Measurements from ENCODE around the gene ELP2. TPM values are rescaled to one million over a fixed set of nuclear protein-coding genes. Genes with fewer than 3 reads are reported as not detected.

ELP2 gene
- total RNA-seq, 3 donors from 2014 or later (not counting 1 experiment from before 2014, with no cell fraction given) = 119 to 135 (median 129) TPM

GRCh38 chr18:36169938-36170337 is 40.2 kb downstream of the ELP2 start:
- H3K27me3 ChIP-seq (ENCODE audit: control insufficient read depth, insufficient read depth, low read length) = no peaks in the 10 kb centered on the region
- Mint-ChIP-seq H3K27me3 (ENCODE audit: low read depth in 2 of 2) (no peaks in the 10 kb centered on the region), H3K9me3 (no peaks in the 10 kb centered on the region), H3K36me3 (no peaks in the 10 kb centered on the region), H3K4me3 (no peak overlapping the region), H3K27ac (no peak overlapping the region), H3K4me1 (no peaks in the 10 kb centered on the region)
- H3K9me3 ChIP-seq (ENCODE audit: control insufficient read depth, insufficient read depth, low read length) = no peaks in the 10 kb centered on the region
- H3K36me3 ChIP-seq (ENCODE audit: control insufficient read depth, insufficient read depth, low read length) = peaks cover 74% of the 10 kb centered on the region
- H3K4me3 ChIP-seq (ENCODE audit: low read length) = no peak overlapping the region
- no peak for TF ChIP-seq CTCF (IDR thresholded peaks at IDR 0.05)
- ATAC-seq (no peak), DNase-seq (no peak)
- H3K4me1 ChIP-seq (ENCODE audit: control insufficient read depth, insufficient read depth, low read length) = no peaks in the 10 kb centered on the region
- H3K27ac ChIP-seq (ENCODE audit: low read length) = no peak overlapping the region
- 92% methylated on average over 5 of the region's 5 CpGs for WGBS (ENCODE audit: insufficient coverage)
- intact Hi-C loops (cut with micrococcal nuclease) = no loop called here

- H3K4me1 Mint-ChIP-seq = peaks cover 0 to 10% of the 10 kb centered on the region in 2 donors
Measured at GRCh38 chr18:36175481-36175880, 45.8 kb downstream of the ELP2 start.

GRCh38 chr18:36176177-36176584 is 46.5 kb downstream of the ELP2 start:
- peaks cover 58% of the 10 kb centered on the region for H3K36me3 ChIP-seq (ENCODE audit: control insufficient read depth, insufficient read depth, low read length)

More at GRCh38 chr18:36175481-36175880, 45.8 kb downstream of the ELP2 start:
- ATAC-seq (no peak), DNase-seq (no peak)
- H3K27me3 Mint-ChIP-seq (ENCODE audit: low read depth in 2 of 2) = no peaks in the 10 kb centered on the region
- 78% methylated on average over 1 of the region's 1 CpG for WGBS (ENCODE audit: insufficient coverage)
- Histone ChIP-seq H3K4me3 (ENCODE audit: low read length) (no peak overlapping the region), H3K4me1 (ENCODE audit: control insufficient read depth, insufficient read depth, low read length) (no peaks in the 10 kb centered on the region), H3K9me3 (ENCODE audit: control insufficient read depth, insufficient read depth, low read length) (no peaks in the 10 kb centered on the region), H3K27me3 (ENCODE audit: control insufficient read depth, insufficient read depth, low read length) (no peaks in the 10 kb centered on the region), H3K36me3 (ENCODE audit: control insufficient read depth, insufficient read depth, low read length) (peaks cover 65% of the 10 kb centered on the region), H3K27ac (ENCODE audit: low read length) (no peak overlapping the region)
- H3K9me3 Mint-ChIP-seq = no peaks in the 10 kb centered on the region
- H3K36me3 Mint-ChIP-seq = peaks cover 5% of the 10 kb centered on the region
- peak overlapping the region in 1 of 2 donors; percentile 1 for H3K27ac Mint-ChIP-seq
- intact Hi-C loops (cut with micrococcal nuclease) = no loop called here
- H3K4me3 Mint-ChIP-seq = no peak overlapping the region
- no peak for TF ChIP-seq CTCF (IDR thresholded peaks at IDR 0.05)

More at GRCh38 chr18:36176177-36176584, 46.5 kb downstream of the ELP2 start:
- Histone ChIP-seq H3K27ac (ENCODE audit: low read length) (no peak overlapping the region), H3K9me3 (ENCODE audit: control insufficient read depth, insufficient read depth, low read length) (no peaks in the 10 kb centered on the region), H3K27me3 (ENCODE audit: control insufficient read depth, insufficient read depth, low read length) (no peaks in the 10 kb centered on the region), H3K4me1 (ENCODE audit: control insufficient read depth, insufficient read depth, low read length) (no peaks in the 10 kb centered on the region), H3K4me3 (ENCODE audit: low read length) (no peak overlapping the region)
- TF ChIP-seq CTCF (IDR thresholded peaks at IDR 0.05) = no peak
- Mint-ChIP-seq H3K27me3 (ENCODE audit: low read depth in 2 of 2) (no peaks in the 10 kb centered on the region), H3K9me3 (no peaks in the 10 kb centered on the region), H3K36me3 (peaks cover 5% of the 10 kb centered on the region), H3K4me1 (peaks cover 0 to 10% of the 10 kb centered on the region in 2 donors), H3K4me3 (no peak overlapping the region), H3K27ac (no peak overlapping the region)
- WGBS (ENCODE audit: insufficient coverage) = 51% methylated on average over 2 of the region's 2 CpGs
- DNase-seq (no peak), ATAC-seq (no peak)
- intact Hi-C loops (cut with micrococcal nuclease) = no loop called here

Measured in natural killer cell (primary cell).